ENCODE measurements around the gene HSD17B4.
"Not testable (repeated sequence)": the region's sequence is repeated elsewhere in the genome, so short reads cannot be mapped to it uniquely, and the experiment has no call there.

Gene HSD17B4

GRCh38 chr5:119515192-119515591 lies 62.9 kb downstream of the HSD17B4 start:
- no peak overlapping the region for H3K4me3 ChIP-seq (ENCODE audit: low read depth, low read length)
- TF ChIP-seq CTCF (IDR thresholded peaks at IDR 0.05; ENCODE audit: low read depth, low read length), result no peak

- not testable (repeated sequence) for H3K4me3 ChIP-seq (ENCODE audit: low read depth, low read length)
Observed at GRCh38 chr5:119517115-119517514, 64.8 kb downstream of the HSD17B4 start.

- no peak overlapping the region for H3K4me3 ChIP-seq (ENCODE audit: low read depth, low read length)
- TF ChIP-seq CTCF (IDR thresholded peaks at IDR 0.05; ENCODE audit: low read depth, low read length), result no peak
Observed at GRCh38 chr5:119521232-119521631, 68.9 kb downstream of the HSD17B4 start.

- no peak for TF ChIP-seq CTCF (IDR thresholded peaks at IDR 0.05; ENCODE audit: low read depth, low read length)
- H3K4me3 ChIP-seq (ENCODE audit: low read depth, low read length), result no peak overlapping the region
Observed at GRCh38 chr5:119522841-119523240, 70.5 kb downstream of the HSD17B4 start.

GRCh38 chr5:119524485-119524884 lies 72.2 kb downstream of the HSD17B4 start:
- no peak for TF ChIP-seq CTCF (IDR thresholded peaks at IDR 0.05; ENCODE audit: low read depth, low read length)
- H3K4me3 ChIP-seq (ENCODE audit: low read depth, low read length), result no peak overlapping the region

GRCh38 chr5:119527351-119527750 lies 75.1 kb downstream of the HSD17B4 start:
- no peak overlapping the region for H3K4me3 ChIP-seq (ENCODE audit: low read depth, low read length)
- TF ChIP-seq CTCF (IDR thresholded peaks at IDR 0.05; ENCODE audit: low read depth, low read length), result no peak

GRCh38 chr5:119529811-119530210 lies 77.5 kb downstream of the HSD17B4 start:
- TF ChIP-seq CTCF (IDR thresholded peaks at IDR 0.05; ENCODE audit: low read depth, low read length), result no peak
- H3K4me3 ChIP-seq (ENCODE audit: low read depth, low read length), result no peak overlapping the region

GRCh38 chr5:119532637-119533036 lies 80.3 kb downstream of the HSD17B4 start:
- H3K4me3 ChIP-seq (ENCODE audit: low read depth, low read length), result no peak overlapping the region
- TF ChIP-seq CTCF (IDR thresholded peaks at IDR 0.05; ENCODE audit: low read depth, low read length), result no peak

Measured in WI38 (cell line).